H1 (cell line): ENCODE results near the gene ZNF511. TPM values are rescaled to one million over a fixed set of nuclear protein-coding genes. Genes with fewer than 3 reads are reported as not detected.

Source experiments
- CTCF ChIA-PET: fragments of 300-600 bp; sonication (Branson Sonifier 250); formaldehyde crosslinking; loops from one replicate; lab custom pipeline; 2021; ENCODE audit not compliant: partially characterized antibody; lab: Charles Lee
- POLR2A ChIA-PET: fragments of 300-600 bp; sonication (Branson Sonifier 250); formaldehyde crosslinking; loops from one replicate; lab custom pipeline; 2021; ENCODE audit warnings: inconsistent platforms; ENCODE audit not compliant: partially characterized antibody; lab: Charles Lee
- DNase-seq, 2 experiments: peaks; one replicate each; pipeline versions ENCODE4 v3.0.0 to v3.0.0-alpha.2; 2010 to 2022; ENCODE audit warnings: low spot score in 2 of 2, low read depth in 1 of 2, mixed read lengths in 1 of 2
- FAIRE-seq: peaks from 2 replicates; lab custom pipeline; 2011; peaks lifted over from hg19 to GRCh38; lab: Jason Lieb, UNC
- H2AFZ ChIP-seq: 2 replicates; pipeline ENCODE4 v1.8.1; 2012; ENCODE audit warnings: low read length, inconsistent platforms
- H2AK5ac ChIP-seq: 2 replicates; pipeline ENCODE4 v1.6.1; 2013; ENCODE audit warnings: low read depth, low read length
- H2BK120ac ChIP-seq: replicated peaks from 2 replicates; pipeline ENCODE3; 2013; ENCODE audit warnings: low read depth, low read length, inconsistent platforms
- H2BK12ac ChIP-seq: 2 replicates; pipeline ENCODE4 v1.6.1; 2013; ENCODE audit warnings: low read depth, low read length
- H2BK15ac ChIP-seq: 2 replicates; pipeline ENCODE4 v1.6.1; 2013; ENCODE audit warnings: low read length
- H2BK20ac ChIP-seq: 2 replicates; pipeline ENCODE4 v1.6.1; 2013; ENCODE audit warnings: low read length
- H2BK5ac ChIP-seq: 2 replicates; pipeline ENCODE4 v1.6.1; 2013; ENCODE audit warnings: low read depth, low read length
- H3K14ac ChIP-seq: 2 replicates; pipeline ENCODE4 v1.6.1; 2013; ENCODE audit warnings: inconsistent platforms; ENCODE audit not compliant: insufficient read length
- H3K18ac ChIP-seq: 2 replicates; pipeline ENCODE4 v1.6.1; 2013; ENCODE audit warnings: low read length; ENCODE audit errors: extremely low read depth
- H3K23ac ChIP-seq: 2 replicates; pipeline ENCODE4 v1.6.1; 2013; ENCODE audit warnings: inconsistent platforms; ENCODE audit not compliant: insufficient read length
- H3K23me2 ChIP-seq: 2 replicates; pipeline ENCODE4 v1.6.1; 2013; ENCODE audit warnings: low read depth, low read length
- H3K27ac ChIP-seq: 2 replicates; pipeline ENCODE4 v1.6.1; 2011; ENCODE audit warnings: low read depth, low read length, inconsistent platforms
- H3K27me3 ChIP-seq, 4 experiments: replicated peaks in 1 of 4; 1 replicate in 1 of 4; 2 replicates in 3 of 4; pipeline versions ENCODE4 v1.6.1 to v1.8.1; 2011 to 2013; ENCODE audit warnings: low read length in 3 of 4, mild to moderate bottlenecking in 3 of 4, inconsistent platforms in 2 of 4, mixed read lengths in 2 of 4, moderate library complexity in 1 of 4; ENCODE audit not compliant: control insufficient read depth in 3 of 4, insufficient read depth in 3 of 4; ENCODE audit errors: extremely low read depth in 1 of 4
- H3K36me3 ChIP-seq, 4 experiments: 2 replicates each; pipeline versions ENCODE4 v1.6.1 to v1.8.1; 2011 to 2013; ENCODE audit warnings: mild to moderate bottlenecking in 4 of 4, low read length in 3 of 4, moderate library complexity in 2 of 4, control low read depth in 1 of 4, inconsistent platforms in 1 of 4; ENCODE audit not compliant: insufficient read depth in 4 of 4, control insufficient read depth in 2 of 4
- H3K4ac ChIP-seq: replicated peaks from 2 replicates; pipeline ENCODE3; 2013; ENCODE audit warnings: low read length, low read depth, mixed read lengths, inconsistent platforms; ENCODE audit not compliant: insufficient read length
- H3K4me1 ChIP-seq, 4 experiments: replicated peaks in 1 of 4; 1 replicate in 1 of 4; 2 replicates in 3 of 4; pipeline versions ENCODE4 v1.6.1 to v1.8.1; 2011 to 2013; ENCODE audit warnings: low read length in 3 of 4, inconsistent platforms in 2 of 4, mixed read lengths in 1 of 4; ENCODE audit not compliant: insufficient read depth in 4 of 4, control insufficient read depth in 3 of 4
- H3K4me2 ChIP-seq, 2 experiments: 2 replicates each; pipeline versions ENCODE4 v1.6.1 to v1.8.1; 2011 to 2013; ENCODE audit warnings: low read depth in 2 of 2, low read length in 2 of 2, control low read depth in 1 of 2, inconsistent platforms in 1 of 2, mild to moderate bottlenecking in 1 of 2; ENCODE audit not compliant: insufficient read depth in 1 of 2
- H3K4me3 ChIP-seq, 4 experiments: fragments of 200-600, 300-600 bp in 1 of 4; sonication (generic), shearing (Covaris generic), sonication (Bioruptor Twin) in 1 of 4; 2 replicates each; pipeline versions ENCODE4 v1.5.1 to v1.8.1; 2011 to 2016; ENCODE audit warnings: low read length in 4 of 4, low read depth in 3 of 4, control low read depth in 2 of 4, inconsistent platforms in 2 of 4, mild to moderate bottlenecking in 2 of 4, mixed read lengths in 1 of 4, moderate library complexity in 1 of 4; ENCODE audit not compliant: insufficient read depth in 2 of 4; ENCODE audit errors: extremely low read depth in 1 of 4
- H3K56ac ChIP-seq: replicated peaks from 2 replicates; pipeline ENCODE3; 2013; ENCODE audit warnings: low read depth, mild to moderate bottlenecking, mixed read lengths, low read length, inconsistent platforms; ENCODE audit not compliant: insufficient read length
- H3K79me1 ChIP-seq: 2 replicates; pipeline ENCODE4 v1.6.1; 2013; ENCODE audit warnings: low read depth, low read length, control low read depth
- H3K79me2 ChIP-seq, 2 experiments: 2 replicates each; pipeline versions ENCODE4 v1.6.1 to v1.8.1; 2012 to 2013; ENCODE audit warnings: low read length in 2 of 2, mild to moderate bottlenecking in 2 of 2, inconsistent platforms in 1 of 2; ENCODE audit not compliant: insufficient read depth in 2 of 2, control insufficient read depth in 1 of 2
- H3K9ac ChIP-seq, 4 experiments: replicated peaks in 1 of 4; 1 replicate in 1 of 4; 2 replicates in 3 of 4; pipeline versions ENCODE4 v1.6.1 to v1.8.1; 2011 to 2013; ENCODE audit warnings: low read depth in 3 of 4, low read length in 3 of 4, control low read depth in 2 of 4, mild to moderate bottlenecking in 2 of 4, moderate library complexity in 2 of 4, inconsistent platforms in 1 of 4; ENCODE audit errors: extremely low read depth in 1 of 4
- H3K9me3 ChIP-seq, 2 experiments: 2 replicates each; pipeline versions ENCODE4 v1.6.1 to v1.8.1; 2012 to 2013; ENCODE audit warnings: mild to moderate bottlenecking in 2 of 2, moderate library complexity in 2 of 2, control low read depth in 1 of 2, inconsistent platforms in 1 of 2, low read depth in 1 of 2, low read length in 1 of 2, mixed read lengths in 1 of 2; ENCODE audit not compliant: insufficient read depth in 2 of 2
- H4K20me1 ChIP-seq, 2 experiments: replicated peaks in 1 of 2; 2 replicates each; pipeline versions ENCODE3 to v1.8.1; 2011 to 2013; ENCODE audit warnings: inconsistent platforms in 2 of 2, low read length in 2 of 2, mild to moderate bottlenecking in 1 of 2; ENCODE audit not compliant: insufficient read depth in 2 of 2, control insufficient read depth in 1 of 2
- H4K5ac ChIP-seq: 2 replicates; pipeline ENCODE4 v1.6.1; 2013; ENCODE audit warnings: low read length, low read depth, mixed read lengths, inconsistent platforms; ENCODE audit not compliant: insufficient read length
- H4K8ac ChIP-seq: 2 replicates; pipeline ENCODE4 v1.8.0; 2013; ENCODE audit warnings: mild to moderate bottlenecking, moderate library complexity, low read length, inconsistent platforms; ENCODE audit not compliant: insufficient read depth; ENCODE audit errors: extremely low read depth
- H4K91ac ChIP-seq: replicated peaks from 2 replicates; pipeline ENCODE3; 2013; ENCODE audit warnings: low read length, mixed read lengths, inconsistent platforms; ENCODE audit not compliant: insufficient read length
- BACH1 ChIP-seq: IDR thresholded peaks from 2 replicates; pipeline ENCODE4 v1.6.1; 2012; ENCODE audit warnings: low read length, improper control_type of control experiment
- CTBP2 ChIP-seq: IDR thresholded peaks from 2 replicates; pipeline ENCODE4 v1.7.0; 2011; ENCODE audit warnings: borderline replicate concordance, mild to moderate bottlenecking, moderate library complexity, mixed read lengths, low read length; ENCODE audit not compliant: insufficient read depth, insufficient read length
- EP300 ChIP-seq, 2 experiments: IDR thresholded peaks; 1 replicate in 1 of 2; 2 replicates in 1 of 2; pipeline ENCODE4 v1.6.1; 2011 to 2012; ENCODE audit warnings: low read depth in 2 of 2, low read length in 2 of 2, mild to moderate bottlenecking in 2 of 2, borderline replicate concordance in 1 of 2, inconsistent platforms in 1 of 2, moderate library complexity in 1 of 2
- POLR2AphosphoS5 ChIP-seq: IDR thresholded peaks from 2 replicates; pipeline ENCODE4 v1.6.1; 2011; ENCODE audit warnings: low read depth, low read length
- SP4 ChIP-seq: IDR thresholded peaks from 2 replicates; pipeline ENCODE4 v1.6.1; 2012; ENCODE audit warnings: low read length, inconsistent platforms
- SUZ12 ChIP-seq: fragments of 200-600 bp; sonication (generic); IDR thresholded peaks from 2 replicates; pipeline ENCODE4 v1.6.1; 2012; ENCODE audit warnings: mild to moderate bottlenecking, inconsistent platforms, low read length, moderate library complexity, mixed read lengths
- TCF12 ChIP-seq: IDR thresholded peaks from 2 replicates; pipeline ENCODE4 v1.6.1; 2011; ENCODE audit warnings: low read depth, mild to moderate bottlenecking, low read length
- WGBS, 2 experiments: shearing (Covaris generic) in 1 of 2; methylation state at CpG; one replicate each; pipeline versions ENCODE4 v1.1.6 to v1.1.7; 2013 to 2015; ENCODE audit warnings: low lambda C conversion rate in 2 of 2, mixed read lengths in 2 of 2, inconsistent platforms in 1 of 2, low coverage in 1 of 2, missing lambda C conversion rate in 1 of 2; ENCODE audit not compliant: insufficient replicate concordance in 2 of 2, insufficient coverage in 1 of 2, insufficient read length in 1 of 2; ENCODE audit errors: extremely low coverage in 1 of 2, missing lambda C conversion rate in 1 of 2; 5-methylcytosine and 5-hydroxymethylcytosine counted together
- polyA plus RNA-seq, 7 experiments: library from polyadenylated mRNA; depleted of rRNA in 3 of 7; stranded (reverse) in 5 of 7; unstranded in 2 of 7; fragments of >200 nt in 5 of 7; fragments of 200-250 nt in 2 of 7; gene quantifications; 1 replicate in 5 of 7; 2 replicates in 1 of 7; 4 replicates in 1 of 7; pipeline versions ENCODE4 v1.2.1 to v1.2.3, GENCODE V29; 2011 to 2013; ENCODE audit warnings: missing spikeins in 2 of 7, mixed read lengths in 2 of 7
- total RNA-seq: library from RNA; stranded (reverse); fragmentation: NEBNext Ultra II Directional; extraction: Animal tissue kit (Norgen Biotek cat#: 25700); gene quantifications from 2 replicates; pipeline ENCODE4 v1.2.1, GENCODE V29; 2021
- TF ChIP-seq, protein P1 (sequence below): IDR thresholded peaks from 2 replicates; pipeline ENCODE4 v1.6.1; 2012; ENCODE audit warnings: low read length, inconsistent platforms

ZNF511 gene
- total and polyA plus RNA-seq, 2 of the 8 experiments (the other 6 are each of a cell fraction or from before 2014, with no cell fraction given), result 55.4 to 71.7 TPM

DNA sequence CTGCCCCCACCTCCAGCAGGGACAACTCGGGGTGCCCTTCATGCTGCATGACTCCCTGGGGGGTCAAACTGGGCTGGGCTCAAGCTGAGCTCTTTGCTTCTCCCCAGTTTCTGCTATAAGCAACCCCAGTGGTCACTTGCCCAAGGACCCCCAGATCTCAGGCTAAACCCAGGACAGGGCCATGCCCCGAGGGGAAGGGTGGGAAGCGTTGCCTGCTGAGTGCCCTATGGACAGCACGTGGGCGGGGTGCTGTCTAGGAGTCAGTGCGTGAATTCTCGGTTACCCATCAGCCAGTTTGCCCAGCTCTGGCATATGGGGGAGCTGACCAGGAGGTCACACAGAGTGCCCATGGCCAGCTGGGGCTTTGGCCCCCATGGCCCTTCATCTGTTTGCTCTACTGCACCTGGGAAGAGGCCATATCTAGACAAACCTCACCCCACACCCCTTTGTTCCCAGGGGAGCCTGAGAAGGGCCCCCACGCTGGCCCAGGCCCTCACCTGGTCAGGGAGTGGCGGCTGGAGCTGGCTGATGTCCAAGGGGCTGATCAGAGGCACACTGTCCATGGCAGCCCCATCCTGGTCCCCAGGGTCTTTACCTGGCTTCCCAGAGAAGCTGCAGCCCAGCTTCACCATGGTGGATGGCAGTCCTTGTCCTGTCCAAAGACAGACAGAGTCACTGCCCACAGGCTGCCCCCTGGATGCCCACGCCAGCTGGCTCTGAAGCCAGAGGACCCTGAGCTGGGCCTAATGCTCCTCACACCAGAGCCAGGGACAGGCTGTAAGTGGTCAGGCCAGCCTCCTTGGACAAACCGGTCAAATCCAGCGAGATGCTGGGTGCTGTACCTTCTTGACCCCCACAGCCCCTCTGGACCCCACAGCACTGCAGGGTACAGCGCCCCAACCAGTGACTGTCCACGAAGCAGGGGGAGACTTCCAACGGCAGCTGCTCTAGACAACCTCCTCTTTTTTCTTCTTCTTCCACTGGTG, 19.9 kb downstream of the ZNF511 start:
- FAIRE-seq, result no peak
- ChIA-PET CTCF (interaction anchor here (0.5 to 5.3 kb wide), 28 partner anchors 8 to 173 kb away, joined by 3 to 57 read pairs (median 4); partner anchors contain the start of genes CALY, FUOM and PRAP1), POLR2A (interaction anchor here (0.7 to 4.3 kb wide), 6 partner anchors 15 to 30 kb away, joined by 3 to 24 read pairs (median 8); partner anchors contain the start of genes FUOM and PRAP1)
- Histone ChIP-seq H2BK15ac (0 out of 2 replicates have a peak overlapping the region, but pooled peaks have one; percentile 92), H4K20me1 (peaks cover 0 to 2% of the 10 kb centered on the region in 2 experiments), H3K4me1 (peaks cover 0 to 27% (median 6%) of the 10 kb centered on the region in 4 experiments; a peak in 6 of 7 replicates), H2BK20ac (0 out of 2 replicates have a peak overlapping the region, but pooled peaks have one; percentile 8), H3K4me3 (no peak overlapping the region), H2BK12ac (peak overlapping the region; percentile 94; the same call in 1 of the 2 replicates), H2BK5ac (no peak overlapping the region), H4K5ac (no peak overlapping the region), H3K27me3 (peaks cover 19 to 73% (median 61%) of the 10 kb centered on the region in 4 experiments), H3K18ac (no peak overlapping the region), H3K9me3 (peaks cover 0 to 5% of the 10 kb centered on the region in 2 experiments; a peak in 1 of 4 replicates), H3K79me1 (no peaks in the 10 kb centered on the region), H4K91ac (peak overlapping the region; percentile 40), H2BK120ac (no peak overlapping the region), H3K36me3 (no peaks in the 10 kb centered on the region), H3K56ac (no peak overlapping the region), H3K27ac (no peak overlapping the region), H3K79me2 (no peaks in the 10 kb centered on the region), H3K23ac (no peak overlapping the region), H2AK5ac (no peak overlapping the region), H4K8ac (no peak overlapping the region; the same call in 1 of the 2 replicates), H3K14ac (no peak overlapping the region), H3K9ac (no peak overlapping the region; a peak in 1 of 7 replicates), H2AFZ (no peak overlapping the region), H3K4ac (no peak overlapping the region), H3K4me2 (peak overlapping the region in 1 of 2 experiments; percentile 20; a peak in 1 of 4 replicates), H3K23me2 (peaks cover 6% of the 10 kb centered on the region; the same call in 1 of the 2 replicates)
- no peak for DNase-seq
- WGBS, 2 experiments, result 92% methylated on average over 15 of the region's 15 CpGs; no CpG with 5 or more reads in 1 of the 2 experiments
- TF ChIP-seq, protein P1, sequence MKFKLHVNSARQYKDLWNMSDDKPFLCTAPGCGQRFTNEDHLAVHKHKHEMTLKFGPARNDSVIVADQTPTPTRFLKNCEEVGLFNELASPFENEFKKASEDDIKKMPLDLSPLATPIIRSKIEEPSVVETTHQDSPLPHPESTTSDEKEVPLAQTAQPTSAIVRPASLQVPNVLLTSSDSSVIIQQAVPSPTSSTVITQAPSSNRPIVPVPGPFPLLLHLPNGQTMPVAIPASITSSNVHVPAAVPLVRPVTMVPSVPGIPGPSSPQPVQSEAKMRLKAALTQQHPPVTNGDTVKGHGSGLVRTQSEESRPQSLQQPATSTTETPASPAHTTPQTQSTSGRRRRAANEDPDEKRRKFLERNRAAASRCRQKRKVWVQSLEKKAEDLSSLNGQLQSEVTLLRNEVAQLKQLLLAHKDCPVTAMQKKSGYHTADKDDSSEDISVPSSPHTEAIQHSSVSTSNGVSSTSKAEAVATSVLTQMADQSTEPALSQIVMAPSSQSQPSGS, result no peak
- no peak for TF ChIP-seq POLR2AphosphoS5
- TF ChIP-seq TCF12, result no peak
- TF ChIP-seq EP300 (IDR thresholded peaks at IDR 0.05; ENCODE audit: borderline replicate concordance in 1 of 2, low read depth in 2 of 2, low read length in 2 of 2), result no peak
- TF ChIP-seq BACH1, result no peak
- TF ChIP-seq CTBP2, result no peak
- no peak for TF ChIP-seq SUZ12
- no peak for TF ChIP-seq SP4
